GM10248 (cell line): Measurements from ENCODE around the gene ST6GAL1.
A peak's percentile ranks its signal among the peaks of the same experiment; 100 is the strongest.

ENCODE experiments used
- CTCF ChIA-PET: fragments of 300-600 bp; sonication (Branson Sonifier 250); formaldehyde crosslinking; extraction: SDS; loops from one replicate; lab custom pipeline; 2021; ENCODE audit warnings: antibody characterized with exemption; lab: Yijun Ruan, JAX
- POLR2A ChIA-PET: fragments of 350-650 bp; sonication (Branson Sonifier 250); formaldehyde crosslinking; extraction: SDS; loops from one replicate; lab custom pipeline; 2020; ENCODE audit warnings: antibody characterized with exemption; lab: Yijun Ruan, JAX
- DNase-seq: peaks from one replicate; pipeline ENCODE4 v3.0.0; 2012; ENCODE audit errors: extremely low spot score
- CTCF ChIP-seq: IDR thresholded peaks from 2 replicates; pipeline ENCODE4 v1.5.1; 2012; ENCODE audit warnings: mild to moderate bottlenecking, low read depth; ENCODE audit errors: extremely low read depth, missing control alignments, control extremely low read depth

ST6GAL1 gene

GRCh38 chr3:187107989-187108388 lies 177.7 kb downstream of the ST6GAL1 start:
- no peak for DNase-seq
- ChIA-PET CTCF (interaction anchor here (1.2 to 4.9 kb wide), 2 partner anchors 21 to 32 kb away, joined by 3 to 19 read pairs; partner anchors contain the start of gene RPL39L), POLR2A (no interaction called here)
- TF ChIP-seq CTCF = no peak

- CTCF ChIA-PET = interaction anchor here (1.0 to 1.7 kb wide), 4 partner anchors 29 to 261 kb away, joined by 3 to 5 read pairs (median 4); partner anchors contain the start of gene RPL39L
- POLR2A ChIA-PET = no interaction called here
- TF ChIP-seq CTCF = no peak
- no peak for DNase-seq
Measured at GRCh38 chr3:187110156-187110555, 179.8 kb downstream of the ST6GAL1 start.

GRCh38 chr3:187112934-187113793 lies 182.8 kb downstream of the ST6GAL1 start:
- CTCF ChIA-PET = interaction anchor here (0.8 to 5.4 kb wide), 30 partner anchors 10 to 292 kb away, joined by 3 to 104 read pairs (median 5); partner anchors contain the start of gene RPL39L

GRCh38 chr3:187114511-187114910 lies 184.2 kb downstream of the ST6GAL1 start:
- no peak for TF ChIP-seq CTCF
- ChIA-PET CTCF (interaction anchor here (0.6 to 5.4 kb wide), 13 partner anchors 9 to 279 kb away, joined by 3 to 104 read pairs (median 19); partner anchors contain the start of gene RPL39L), POLR2A (no interaction called here)
- DNase-seq = no peak

More at GRCh38 chr3:187112934-187113793, 182.8 kb downstream of the ST6GAL1 start:
- peak; percentile 24 for DNase-seq
- POLR2A ChIA-PET = no interaction called here
- TF ChIP-seq CTCF = peak; percentile 57

- CTCF ChIA-PET = interaction anchor here (1.1 to 5.2 kb wide), 6 partner anchors 8 to 260 kb away, joined by 3 to 25 read pairs (median 7); partner anchors contain the start of gene RPL39L
Measured at GRCh38 chr3:187120326-187120725, 190.0 kb downstream of the ST6GAL1 start.

GRCh38 chr3:187122261-187122660 lies 191.9 kb downstream of the ST6GAL1 start:
- ChIA-PET POLR2A (no interaction called here), CTCF (interaction anchor here (0.7 to 5.2 kb wide), 4 partner anchors 9 to 44 kb away, joined by 3 to 28 read pairs (median 24); partner anchors contain the start of gene RPL39L)
- DNase-seq = no peak
- TF ChIP-seq CTCF = no peak

More at GRCh38 chr3:187120326-187120725, 190.0 kb downstream of the ST6GAL1 start:
- POLR2A ChIA-PET = no interaction called here
- no peak for DNase-seq
- no peak for TF ChIP-seq CTCF
